ENCODE data around the gene MAP2K4.

DNA sequence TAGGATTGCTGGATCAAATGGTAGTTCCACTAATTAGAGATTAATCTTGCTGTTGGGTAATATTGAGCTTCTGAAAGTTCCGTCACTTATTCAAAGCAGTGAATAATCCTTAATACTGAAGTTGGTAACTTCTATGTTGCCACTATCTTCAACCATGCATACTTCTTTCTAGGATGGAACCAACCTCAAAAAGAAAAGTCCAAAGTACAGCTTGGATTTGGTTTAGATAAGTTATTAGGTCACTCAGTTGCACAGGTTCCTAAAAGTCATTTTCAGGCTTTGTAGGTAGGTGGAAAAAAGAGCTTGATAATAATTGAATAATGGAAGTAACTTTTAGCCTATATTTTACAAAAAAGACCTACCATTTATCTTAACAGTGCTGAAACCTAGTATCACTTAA lies 78.7 kb downstream of the MAP2K4 start:
- TF ChIP-seq, protein P1, sequence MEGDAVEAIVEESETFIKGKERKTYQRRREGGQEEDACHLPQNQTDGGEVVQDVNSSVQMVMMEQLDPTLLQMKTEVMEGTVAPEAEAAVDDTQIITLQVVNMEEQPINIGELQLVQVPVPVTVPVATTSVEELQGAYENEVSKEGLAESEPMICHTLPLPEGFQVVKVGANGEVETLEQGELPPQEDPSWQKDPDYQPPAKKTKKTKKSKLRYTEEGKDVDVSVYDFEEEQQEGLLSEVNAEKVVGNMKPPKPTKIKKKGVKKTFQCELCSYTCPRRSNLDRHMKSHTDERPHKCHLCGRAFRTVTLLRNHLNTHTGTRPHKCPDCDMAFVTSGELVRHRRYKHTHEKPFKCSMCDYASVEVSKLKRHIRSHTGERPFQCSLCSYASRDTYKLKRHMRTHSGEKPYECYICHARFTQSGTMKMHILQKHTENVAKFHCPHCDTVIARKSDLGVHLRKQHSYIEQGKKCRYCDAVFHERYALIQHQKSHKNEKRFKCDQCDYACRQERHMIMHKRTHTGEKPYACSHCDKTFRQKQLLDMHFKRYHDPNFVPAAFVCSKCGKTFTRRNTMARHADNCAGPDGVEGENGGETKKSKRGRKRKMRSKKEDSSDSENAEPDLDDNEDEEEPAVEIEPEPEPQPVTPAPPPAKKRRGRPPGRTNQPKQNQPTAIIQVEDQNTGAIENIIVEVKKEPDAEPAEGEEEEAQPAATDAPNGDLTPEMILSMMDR (IDR thresholded peaks at IDR 0.05) = no peak
- no peak for TF ChIP-seq EP300 (IDR thresholded peaks at IDR 0.05)
